ENCODE data around the gene NPR3.

NPR3 gene

GRCh38 chr5:32707418-32707997, 3.6 kb upstream of the NPR3 start:
- DNase-seq (ENCODE audit: low read depth, low spot score), result no peak
- H3K27ac ChIP-seq, result no peak overlapping the region
- H3K4me3 ChIP-seq, result no peak overlapping the region
- no peak overlapping the region for H3K9ac ChIP-seq (ENCODE audit: insufficient read length)
- no peak for TF ChIP-seq FOXP2 (optimal IDR thresholded peaks at IDR 0.05; ENCODE audit: control extremely low read depth, extremely low read length, insufficient read depth)
- TF ChIP-seq EZH2 (IDR thresholded peaks at IDR 0.05), result no peak
- no peak for TF ChIP-seq POLR2AphosphoS5 (IDR thresholded peaks at IDR 0.05; ENCODE audit: borderline replicate concordance, low read depth, low read length)
- no peaks in the 10 kb centered on the region for H3K36me3 ChIP-seq (ENCODE audit: insufficient read depth, low read length)
- no peaks in the 10 kb centered on the region for H3K9me3 ChIP-seq (ENCODE audit: low read depth, low read length)

GRCh38 chr5:32708949-32709348, 2.2 kb upstream of the NPR3 start:
- H3K36me3 ChIP-seq (ENCODE audit: insufficient read depth, low read length), result no peaks in the 10 kb centered on the region
- DNase-seq (ENCODE audit: low read depth, low spot score), result no peak
- H3K4me3 ChIP-seq, result no peak overlapping the region
- TF ChIP-seq EZH2 (IDR thresholded peaks at IDR 0.05) (no peak), FOXP2 (optimal IDR thresholded peaks at IDR 0.05; ENCODE audit: control extremely low read depth, extremely low read length, insufficient read depth) (no peak), POLR2AphosphoS5 (IDR thresholded peaks at IDR 0.05; ENCODE audit: borderline replicate concordance, low read depth, low read length) (no peak)
- no peaks in the 10 kb centered on the region for H3K9me3 ChIP-seq (ENCODE audit: low read depth, low read length)
- no peak overlapping the region for H3K27ac ChIP-seq
- no peak overlapping the region for H3K9ac ChIP-seq (ENCODE audit: insufficient read length)

GRCh38 chr5:32709750-32710549, 1.2 kb upstream of the NPR3 start:
- Histone ChIP-seq H3K4me3 (peak overlapping the region; percentile 87), H3K36me3 (ENCODE audit: insufficient read depth, low read length) (no peaks in the 10 kb centered on the region), H3K9me3 (ENCODE audit: low read depth, low read length) (no peaks in the 10 kb centered on the region), H3K9ac (ENCODE audit: insufficient read length) (no peak overlapping the region), H3K27ac (no peak overlapping the region)
- no peak for DNase-seq (ENCODE audit: low read depth, low spot score)
- TF ChIP-seq POLR2AphosphoS5 (IDR thresholded peaks at IDR 0.05; ENCODE audit: borderline replicate concordance, low read depth, low read length) (no peak), FOXP2 (optimal IDR thresholded peaks at IDR 0.05; ENCODE audit: control extremely low read depth, extremely low read length, insufficient read depth) (no peak), EZH2 (IDR thresholded peaks at IDR 0.05) (no peak)

- H3K9ac ChIP-seq (ENCODE audit: insufficient read length), result no peak overlapping the region
- DNase-seq (ENCODE audit: low read depth, low spot score), result no peak
These were observed 200 bp downstream of the NPR3 start for GRCh38 chr5:32711362-32711680.

GRCh38 chr5:32711681-32712480, 760 bp downstream of the NPR3 start:
- no peak overlapping the region for H3K4me3 ChIP-seq

More at GRCh38 chr5:32711362-32711680, 200 bp downstream of the NPR3 start:
- Histone ChIP-seq H3K9me3 (ENCODE audit: low read depth, low read length) (no peaks in the 10 kb centered on the region), H3K27ac (no peak overlapping the region), H3K4me3 (peak overlapping the region; percentile 87), H3K36me3 (ENCODE audit: insufficient read depth, low read length) (no peaks in the 10 kb centered on the region)
- TF ChIP-seq EZH2 (IDR thresholded peaks at IDR 0.05) (no peak), POLR2AphosphoS5 (IDR thresholded peaks at IDR 0.05; ENCODE audit: borderline replicate concordance, low read depth, low read length) (no peak), FOXP2 (optimal IDR thresholded peaks at IDR 0.05; ENCODE audit: control extremely low read depth, extremely low read length, insufficient read depth) (no peak)

GRCh38 chr5:32712481-32713360, 1.6 kb downstream of the NPR3 start:
- H3K27ac ChIP-seq, result no peak overlapping the region

More at GRCh38 chr5:32711681-32712480, 760 bp downstream of the NPR3 start:
- Histone ChIP-seq H3K27ac (no peak overlapping the region), H3K9ac (ENCODE audit: insufficient read length) (no peak overlapping the region), H3K9me3 (ENCODE audit: low read depth, low read length) (no peaks in the 10 kb centered on the region), H3K36me3 (ENCODE audit: insufficient read depth, low read length) (no peaks in the 10 kb centered on the region)
- TF ChIP-seq POLR2AphosphoS5 (IDR thresholded peaks at IDR 0.05; ENCODE audit: borderline replicate concordance, low read depth, low read length) (no peak), EZH2 (IDR thresholded peaks at IDR 0.05) (no peak), FOXP2 (optimal IDR thresholded peaks at IDR 0.05; ENCODE audit: control extremely low read depth, extremely low read length, insufficient read depth) (no peak)
- DNase-seq (ENCODE audit: low read depth, low spot score), result no peak

GRCh38 chr5:32713361-32713769, 2.2 kb downstream of the NPR3 start:
- no peak for DNase-seq (ENCODE audit: low read depth, low spot score)
- TF ChIP-seq POLR2AphosphoS5 (IDR thresholded peaks at IDR 0.05; ENCODE audit: borderline replicate concordance, low read depth, low read length) (no peak), EZH2 (IDR thresholded peaks at IDR 0.05) (no peak), FOXP2 (optimal IDR thresholded peaks at IDR 0.05; ENCODE audit: control extremely low read depth, extremely low read length, insufficient read depth) (no peak)
- H3K4me3 ChIP-seq, result no peak overlapping the region
- no peaks in the 10 kb centered on the region for H3K9me3 ChIP-seq (ENCODE audit: low read depth, low read length)
- H3K9ac ChIP-seq (ENCODE audit: insufficient read length), result no peak overlapping the region
- no peaks in the 10 kb centered on the region for H3K36me3 ChIP-seq (ENCODE audit: insufficient read depth, low read length)
- H3K27ac ChIP-seq, result no peak overlapping the region

More at GRCh38 chr5:32712481-32713360, 1.6 kb downstream of the NPR3 start:
- Histone ChIP-seq H3K9ac (ENCODE audit: insufficient read length) (no peak overlapping the region), H3K36me3 (ENCODE audit: insufficient read depth, low read length) (no peaks in the 10 kb centered on the region), H3K4me3 (no peak overlapping the region), H3K9me3 (ENCODE audit: low read depth, low read length) (no peaks in the 10 kb centered on the region)
- TF ChIP-seq POLR2AphosphoS5 (IDR thresholded peaks at IDR 0.05; ENCODE audit: borderline replicate concordance, low read depth, low read length) (no peak), FOXP2 (optimal IDR thresholded peaks at IDR 0.05; ENCODE audit: control extremely low read depth, extremely low read length, insufficient read depth) (no peak), EZH2 (IDR thresholded peaks at IDR 0.05) (no peak)
- DNase-seq (ENCODE audit: low read depth, low spot score), result no peak

Data from SK-N-MC (cell line).